Thyroid gland (tissue), 4 donors: ENCODE measurements around the gene KRT81. TPM values are rescaled to one million over a fixed set of nuclear protein-coding genes. Genes with fewer than 3 reads are reported as not detected.
"Not testable (repeated sequence)": the region's sequence is repeated elsewhere in the genome, so short reads cannot be mapped to it uniquely, and the experiment has no call there.

Experiments used
- DNase-seq, 2 donors: peaks; one replicate each; pipeline ENCODE4 v3.0.0-alpha.2; 2019
- H3K27ac ChIP-seq, 3 donors: fragments of 200-600 bp; sonication (generic); 1 replicate in 2 of 3; 2 replicates in 1 of 3; pipeline ENCODE4 v1.5.1; 2016 to 2019; ENCODE audit warnings: mild to moderate bottlenecking in 1 of 3, moderate library complexity in 1 of 3
- H3K27me3 ChIP-seq: fragments of 200-600 bp; sonication (generic); one replicate; pipeline ENCODE4 v1.5.1; 2019
- H3K36me3 ChIP-seq, 2 donors: fragments of 200-600 bp; sonication (generic); one replicate each; pipeline ENCODE4 v1.5.1; 2016 to 2019
- H3K4me1 ChIP-seq, 2 donors: fragments of 200-600 bp; sonication (generic); one replicate each; pipeline ENCODE4 v1.5.1; 2017 to 2019
- H3K4me3 ChIP-seq, 3 donors: fragments of 200-600 bp; sonication (generic); replicated peaks in 1 of 3; 1 replicate in 2 of 3; 2 replicates in 1 of 3; pipeline ENCODE4 v1.5.1; 2016; ENCODE audit warnings: mild to moderate bottlenecking in 1 of 3
- H3K9me3 ChIP-seq: fragments of 200-600 bp; sonication (generic); one replicate; pipeline ENCODE4 v1.5.1; 2017
- CTCF ChIP-seq, 6 experiments: fragments of 200-600 bp in 3 of 6; fragments of 450-650 bp in 3 of 6; sonication (generic) in 3 of 6; IDR thresholded peaks; one replicate each; pipeline ENCODE4 v1.5.1; 2016 to 2019; ENCODE audit warnings: antibody characterized with exemption in 6 of 6, mild to moderate bottlenecking in 2 of 6, inconsistent platforms in 1 of 6, moderate library complexity in 1 of 6
- POLR2A ChIP-seq, 2 donors: fragments of 450-650 bp; IDR thresholded peaks; one replicate each; pipeline ENCODE4 v1.6.1; 2017; ENCODE audit warnings: antibody characterized with exemption in 2 of 2, mild to moderate bottlenecking in 2 of 2, moderate library complexity in 1 of 2
- WGBS, 2 donors: methylation state at CpG; one replicate each; pipeline ENCODE4 v1.1.5; 2017; 5-methylcytosine and 5-hydroxymethylcytosine counted together
- intact Hi-C: fragments of 100-400 bp; cut with DNase I; formaldehyde crosslinking; loops from one replicate; pipeline ENCODE4 v1.15.1; 2023
- total RNA-seq, 4 donors: library from RNA; depleted of rRNA; stranded (reverse); fragments of >200 nt; gene quantifications; one replicate each; pipeline ENCODE4 v1.2.3, GENCODE V29; 2016

Gene KRT81
- total RNA-seq, 4 donors from 2014 or later = 0.11 to 0.71 TPM; not detected in 2

GRCh38 chr12:52254180-52254964, 37.0 kb downstream of the KRT81 start:
- WGBS, 2 donors = 92 to 94% methylated on average over 10 of the region's 10 CpGs
- Histone ChIP-seq H3K4me1 (peaks cover 13 to 17% of the 10 kb centered on the region in 2 donors), H3K27ac (no peak overlapping the region), H3K4me3 (no peak overlapping the region), H3K9me3 (no peaks in the 10 kb centered on the region), H3K36me3 (no peaks in the 10 kb centered on the region), H3K27me3 (no peaks in the 10 kb centered on the region)
- intact Hi-C loops = no loop called here
- DNase-seq = no peak
- TF ChIP-seq POLR2A (IDR thresholded peaks at IDR 0.05) (no peak), CTCF (IDR thresholded peaks at IDR 0.05) (no peak)

GRCh38 chr12:52253391-52254179, 37.7 kb downstream of the KRT81 start:
- H3K9me3 ChIP-seq = no peaks in the 10 kb centered on the region
- intact Hi-C loops = no loop called here
- no peak for DNase-seq
- no peaks in the 10 kb centered on the region for H3K27me3 ChIP-seq
- H3K4me3 ChIP-seq = no peak overlapping the region
- H3K4me1 ChIP-seq = peaks cover 20 to 21% of the 10 kb centered on the region in 2 donors
- TF ChIP-seq CTCF (IDR thresholded peaks at IDR 0.05) = no peak
- no peak for TF ChIP-seq POLR2A (IDR thresholded peaks at IDR 0.05)
- 89 to 92% methylated on average over 6 to 14 of the region's 14 CpGs for WGBS, 2 donors
- H3K27ac ChIP-seq = no peak overlapping the region
- no peaks in the 10 kb centered on the region for H3K36me3 ChIP-seq

- no peaks in the 10 kb centered on the region for H3K9me3 ChIP-seq
- TF ChIP-seq POLR2A (IDR thresholded peaks at IDR 0.05) (no peak), CTCF (IDR thresholded peaks at IDR 0.05) (no peak)
- DNase-seq = no peak
- intact Hi-C loops = no loop called here
- WGBS, 2 donors = 84 to 97% methylated on average over 4 to 11 of the region's 11 CpGs
- peak overlapping the region in 2 of 3 donors; percentile 94 to 100 for H3K27ac ChIP-seq
- H3K27me3 ChIP-seq = no peaks in the 10 kb centered on the region
- H3K4me3 ChIP-seq = no peak overlapping the region
- H3K36me3 ChIP-seq = no peaks in the 10 kb centered on the region
- H3K4me1 ChIP-seq = peaks cover 23% of the 10 kb centered on the region in 2 donors
Observed at GRCh38 chr12:52252728-52253343, 38.5 kb downstream of the KRT81 start.

- peaks cover 25 to 29% of the 10 kb centered on the region in 2 donors for H3K4me1 ChIP-seq
- H3K27me3 ChIP-seq, DNase-seq, intact Hi-C loops, H3K9me3 ChIP-seq, H3K4me3 ChIP-seq, H3K36me3 ChIP-seq: not testable (repeated sequence)
- peak overlapping the region; percentile 9 to 100 (median 94) for H3K27ac ChIP-seq
- WGBS, 2 donors = 100% methylated on average over 2 of the region's 8 CpGs; no CpG with 5 or more reads in 1 of the 2 donors
- peak in 2 of 6 experiments; percentile 11 to 12 for TF ChIP-seq CTCF (IDR thresholded peaks at IDR 0.05)
Observed at GRCh38 chr12:52252175-52252615, 39.1 kb downstream of the KRT81 start.
